ENCODE results near the gene ADSS2. TPM values are rescaled to one million over a fixed set of nuclear protein-coding genes. Genes with fewer than 3 reads are reported as not detected.

Gene ADSS2
- total and polyA plus RNA-seq, 2 experiments from 2014 or later, result 55.1 to 101 TPM

DNA sequence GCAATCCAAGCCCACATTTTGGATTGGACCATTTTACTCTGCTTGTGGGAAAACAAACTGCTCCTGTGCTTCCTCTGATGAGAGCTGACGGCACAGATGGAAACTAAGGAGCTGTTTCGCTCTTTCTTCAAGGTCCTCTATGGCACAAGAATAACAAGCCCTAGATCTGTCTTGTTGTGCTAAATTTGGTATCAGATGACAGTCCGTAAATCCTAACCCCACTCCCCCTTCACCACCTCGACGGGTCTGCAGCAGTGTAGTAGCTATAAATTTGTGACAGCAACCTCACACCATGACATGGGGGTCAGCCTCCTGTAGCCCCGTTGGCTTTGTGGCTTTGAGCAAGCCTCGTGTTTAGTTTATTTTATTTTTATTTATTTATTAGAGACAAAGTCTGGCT is 85.9 kb downstream of the ADSS2 start:
- Histone ChIP-seq H2AFZ (no peak overlapping the region), H3K36me3 (ENCODE audit: insufficient read depth) (no peaks in the 10 kb centered on the region), H3K27ac (ENCODE audit: low read depth) (no peak overlapping the region), H3K4me2 (no peak overlapping the region), H3F3A (replicated peaks; ENCODE audit: low read depth) (0 out of 2 replicates have a peak, but pooled peaks cover 3% of the 10 kb centered on the region), H3K4me1 (ENCODE audit: insufficient read depth) (peaks cover 2% of the 10 kb centered on the region; the same call in 1 of the 2 replicates), H3K27me3 (ENCODE audit: insufficient read depth) (no peaks in the 10 kb centered on the region), H4K20me1 (replicated peaks; ENCODE audit: insufficient read depth) (no peaks in the 10 kb centered on the region), H3K79me2 (replicated peaks; ENCODE audit: insufficient read depth) (no peaks in the 10 kb centered on the region), H3K4me3 (no peak overlapping the region), H3K9me2 (ENCODE audit: insufficient read depth) (peaks cover 4% of the 10 kb centered on the region; the same call in 1 of the 2 replicates)
- H3K36me3 Mint-ChIP-seq (ENCODE audit: low read depth), result peaks cover 12% of the 10 kb centered on the region
- H3K27me3 Mint-ChIP-seq (ENCODE audit: insufficient read depth, low read depth, poor library complexity), result peaks cover 7% of the 10 kb centered on the region
- no peak for DNase-seq (ENCODE audit: low spot score)
- H3K4me1 Mint-ChIP-seq, result peaks cover 27% of the 10 kb centered on the region
- no peak overlapping the region for H3K4me3 Mint-ChIP-seq
- no peak for TF ChIP-seq NANOG (IDR thresholded peaks at IDR 0.05; ENCODE audit: borderline replicate concordance)
- TF ChIP-seq, protein P1, sequence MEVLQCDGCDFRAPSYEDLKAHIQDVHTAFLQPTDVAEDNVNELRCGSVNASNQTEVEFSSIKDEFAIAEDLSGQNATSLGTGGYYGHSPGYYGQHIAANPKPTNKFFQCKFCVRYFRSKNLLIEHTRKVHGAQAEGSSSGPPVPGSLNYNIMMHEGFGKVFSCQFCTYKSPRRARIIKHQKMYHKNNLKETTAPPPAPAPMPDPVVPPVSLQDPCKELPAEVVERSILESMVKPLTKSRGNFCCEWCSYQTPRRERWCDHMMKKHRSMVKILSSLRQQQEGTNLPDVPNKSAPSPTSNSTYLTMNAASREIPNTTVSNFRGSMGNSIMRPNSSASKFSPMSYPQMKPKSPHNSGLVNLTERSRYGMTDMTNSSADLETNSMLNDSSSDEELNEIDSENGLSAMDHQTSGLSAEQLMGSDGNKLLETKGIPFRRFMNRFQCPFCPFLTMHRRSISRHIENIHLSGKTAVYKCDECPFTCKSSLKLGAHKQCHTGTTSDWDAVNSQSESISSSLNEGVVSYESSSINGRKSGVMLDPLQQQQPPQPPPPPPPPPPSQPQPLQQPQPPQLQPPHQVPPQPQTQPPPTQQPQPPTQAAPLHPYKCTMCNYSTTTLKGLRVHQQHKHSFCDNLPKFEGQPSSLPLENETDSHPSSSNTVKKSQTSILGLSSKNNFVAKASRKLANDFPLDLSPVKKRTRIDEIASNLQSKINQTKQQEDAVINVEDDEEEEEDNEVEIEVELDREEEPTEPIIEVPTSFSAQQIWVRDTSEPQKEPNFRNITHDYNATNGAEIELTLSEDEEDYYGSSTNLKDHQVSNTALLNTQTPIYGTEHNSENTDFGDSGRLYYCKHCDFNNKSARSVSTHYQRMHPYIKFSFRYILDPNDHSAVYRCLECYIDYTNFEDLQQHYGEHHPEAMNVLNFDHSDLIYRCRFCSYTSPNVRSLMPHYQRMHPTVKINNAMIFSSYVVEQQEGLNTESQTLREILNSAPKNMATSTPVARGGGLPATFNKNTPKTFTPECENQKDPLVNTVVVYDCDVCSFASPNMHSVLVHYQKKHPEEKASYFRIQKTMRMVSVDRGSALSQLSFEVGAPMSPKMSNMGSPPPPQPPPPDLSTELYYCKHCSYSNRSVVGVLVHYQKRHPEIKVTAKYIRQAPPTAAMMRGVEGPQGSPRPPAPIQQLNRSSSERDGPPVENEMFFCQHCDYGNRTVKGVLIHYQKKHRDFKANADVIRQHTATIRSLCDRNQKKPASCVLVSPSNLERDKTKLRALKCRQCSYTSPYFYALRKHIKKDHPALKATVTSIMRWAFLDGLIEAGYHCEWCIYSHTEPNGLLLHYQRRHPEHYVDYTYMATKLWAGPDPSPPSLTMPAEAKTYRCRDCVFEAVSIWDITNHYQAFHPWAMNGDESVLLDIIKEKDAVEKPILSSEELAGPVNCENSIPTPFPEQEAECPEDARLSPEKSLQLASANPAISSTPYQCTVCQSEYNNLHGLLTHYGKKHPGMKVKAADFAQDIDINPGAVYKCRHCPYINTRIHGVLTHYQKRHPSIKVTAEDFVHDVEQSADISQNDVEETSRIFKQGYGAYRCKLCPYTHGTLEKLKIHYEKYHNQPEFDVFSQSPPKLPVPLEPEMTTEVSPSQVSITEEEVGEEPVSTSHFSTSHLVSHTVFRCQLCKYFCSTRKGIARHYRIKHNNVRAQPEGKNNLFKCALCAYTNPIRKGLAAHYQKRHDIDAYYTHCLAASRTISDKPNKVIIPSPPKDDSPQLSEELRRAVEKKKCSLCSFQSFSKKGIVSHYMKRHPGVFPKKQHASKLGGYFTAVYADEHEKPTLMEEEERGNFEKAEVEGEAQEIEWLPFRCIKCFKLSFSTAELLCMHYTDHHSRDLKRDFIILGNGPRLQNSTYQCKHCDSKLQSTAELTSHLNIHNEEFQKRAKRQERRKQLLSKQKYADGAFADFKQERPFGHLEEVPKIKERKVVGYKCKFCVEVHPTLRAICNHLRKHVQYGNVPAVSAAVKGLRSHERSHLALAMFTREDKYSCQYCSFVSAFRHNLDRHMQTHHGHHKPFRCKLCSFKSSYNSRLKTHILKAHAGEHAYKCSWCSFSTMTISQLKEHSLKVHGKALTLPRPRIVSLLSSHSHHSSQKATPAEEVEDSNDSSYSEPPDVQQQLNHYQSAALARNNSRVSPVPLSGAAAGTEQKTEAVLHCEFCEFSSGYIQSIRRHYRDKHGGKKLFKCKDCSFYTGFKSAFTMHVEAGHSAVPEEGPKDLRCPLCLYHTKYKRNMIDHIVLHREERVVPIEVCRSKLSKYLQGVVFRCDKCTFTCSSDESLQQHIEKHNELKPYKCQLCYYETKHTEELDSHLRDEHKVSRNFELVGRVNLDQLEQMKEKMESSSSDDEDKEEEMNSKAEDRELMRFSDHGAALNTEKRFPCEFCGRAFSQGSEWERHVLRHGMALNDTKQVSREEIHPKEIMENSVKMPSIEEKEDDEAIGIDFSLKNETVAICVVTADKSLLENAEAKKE (CRISPR knock-in tag; IDR thresholded peaks at IDR 0.05), result no peak
- no peak for TF ChIP-seq EZH2 (IDR thresholded peaks at IDR 0.05; ENCODE audit: low read depth, unreplicated experiment)
- TF ChIP-seq POLR2AphosphoS5 (IDR thresholded peaks at IDR 0.05; ENCODE audit: low read depth), result no peak
- TF ChIP-seq EZH2phosphoT487 (IDR thresholded peaks at IDR 0.05; ENCODE audit: unreplicated experiment), result no peak
- no peak for TF ChIP-seq CTCF (conservative IDR thresholded peaks at IDR 0.05; ENCODE audit: low read depth in 2 of 2)
- TF ChIP-seq, protein P2, sequence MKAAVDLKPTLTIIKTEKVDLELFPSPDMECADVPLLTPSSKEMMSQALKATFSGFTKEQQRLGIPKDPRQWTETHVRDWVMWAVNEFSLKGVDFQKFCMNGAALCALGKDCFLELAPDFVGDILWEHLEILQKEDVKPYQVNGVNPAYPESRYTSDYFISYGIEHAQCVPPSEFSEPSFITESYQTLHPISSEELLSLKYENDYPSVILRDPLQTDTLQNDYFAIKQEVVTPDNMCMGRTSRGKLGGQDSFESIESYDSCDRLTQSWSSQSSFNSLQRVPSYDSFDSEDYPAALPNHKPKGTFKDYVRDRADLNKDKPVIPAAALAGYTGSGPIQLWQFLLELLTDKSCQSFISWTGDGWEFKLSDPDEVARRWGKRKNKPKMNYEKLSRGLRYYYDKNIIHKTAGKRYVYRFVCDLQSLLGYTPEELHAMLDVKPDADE (IDR thresholded peaks at IDR 0.05), result no peak
- TF ChIP-seq, protein P3, sequence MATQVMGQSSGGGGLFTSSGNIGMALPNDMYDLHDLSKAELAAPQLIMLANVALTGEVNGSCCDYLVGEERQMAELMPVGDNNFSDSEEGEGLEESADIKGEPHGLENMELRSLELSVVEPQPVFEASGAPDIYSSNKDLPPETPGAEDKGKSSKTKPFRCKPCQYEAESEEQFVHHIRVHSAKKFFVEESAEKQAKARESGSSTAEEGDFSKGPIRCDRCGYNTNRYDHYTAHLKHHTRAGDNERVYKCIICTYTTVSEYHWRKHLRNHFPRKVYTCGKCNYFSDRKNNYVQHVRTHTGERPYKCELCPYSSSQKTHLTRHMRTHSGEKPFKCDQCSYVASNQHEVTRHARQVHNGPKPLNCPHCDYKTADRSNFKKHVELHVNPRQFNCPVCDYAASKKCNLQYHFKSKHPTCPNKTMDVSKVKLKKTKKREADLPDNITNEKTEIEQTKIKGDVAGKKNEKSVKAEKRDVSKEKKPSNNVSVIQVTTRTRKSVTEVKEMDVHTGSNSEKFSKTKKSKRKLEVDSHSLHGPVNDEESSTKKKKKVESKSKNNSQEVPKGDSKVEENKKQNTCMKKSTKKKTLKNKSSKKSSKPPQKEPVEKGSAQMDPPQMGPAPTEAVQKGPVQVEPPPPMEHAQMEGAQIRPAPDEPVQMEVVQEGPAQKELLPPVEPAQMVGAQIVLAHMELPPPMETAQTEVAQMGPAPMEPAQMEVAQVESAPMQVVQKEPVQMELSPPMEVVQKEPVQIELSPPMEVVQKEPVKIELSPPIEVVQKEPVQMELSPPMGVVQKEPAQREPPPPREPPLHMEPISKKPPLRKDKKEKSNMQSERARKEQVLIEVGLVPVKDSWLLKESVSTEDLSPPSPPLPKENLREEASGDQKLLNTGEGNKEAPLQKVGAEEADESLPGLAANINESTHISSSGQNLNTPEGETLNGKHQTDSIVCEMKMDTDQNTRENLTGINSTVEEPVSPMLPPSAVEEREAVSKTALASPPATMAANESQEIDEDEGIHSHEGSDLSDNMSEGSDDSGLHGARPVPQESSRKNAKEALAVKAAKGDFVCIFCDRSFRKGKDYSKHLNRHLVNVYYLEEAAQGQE (IDR thresholded peaks at IDR 0.05; ENCODE audit: unreplicated experiment), result no peak
- no peak for TF ChIP-seq STAT1 (IDR thresholded peaks at IDR 0.05; ENCODE audit: unreplicated experiment)
- no peak for TF ChIP-seq CREB1 (CRISPR knock-in tag; IDR thresholded peaks at IDR 0.05; ENCODE audit: low read depth)
- TF ChIP-seq ZNF331 (CRISPR knock-in tag; IDR thresholded peaks at IDR 0.05; ENCODE audit: low read depth), result no peak
- TF ChIP-seq ZNF114 (CRISPR knock-in tag; IDR thresholded peaks at IDR 0.05), result no peak
- TF ChIP-seq JUNB (IDR thresholded peaks at IDR 0.05; ENCODE audit: unreplicated experiment), result no peak
- no peak for ATAC-seq
- no peak overlapping the region for H3K27ac Mint-ChIP-seq
- H3K9me3 Mint-ChIP-seq, result peaks cover 15% of the 10 kb centered on the region

All from GM23338 (cell line).